Spleen (tissue), 7 donors: Measurements from ENCODE around the gene HYAL1.

Experiments used
- POLR2AphosphoS5 ChIP-seq, 3 donors: sonication (generic); formaldehyde crosslinking; IDR thresholded peaks; one replicate each; pipeline ENCODE4 v1.5.1; 2017; ENCODE audit warnings: antibody characterized with exemption in 3 of 3
- TF ChIP-seq, protein P1 (sequence below), 11 experiments: fragments of 200-600 bp in 7 of 11; fragments of 450-650 bp in 4 of 11; sonication (generic) in 4 of 11; IDR thresholded peaks in 8 of 11; conservative IDR thresholded peaks in 3 of 11; 1 replicate in 7 of 11; 2 replicates in 4 of 11; pipeline versions ENCODE4 v1.4.0 to v1.8.0; 2016 to 2021; ENCODE audit warnings: antibody characterized with exemption in 11 of 11, inconsistent platforms in 4 of 11, mild to moderate bottlenecking in 1 of 11
- donor health status: DM: no; HTN: no; CAD: no; lungs with moderate emphysema.
- donor health status: DM: no; HTN: no; CAD: no.
- donor health status: DM: no; HTN: no; CAD: no.

DNA sequence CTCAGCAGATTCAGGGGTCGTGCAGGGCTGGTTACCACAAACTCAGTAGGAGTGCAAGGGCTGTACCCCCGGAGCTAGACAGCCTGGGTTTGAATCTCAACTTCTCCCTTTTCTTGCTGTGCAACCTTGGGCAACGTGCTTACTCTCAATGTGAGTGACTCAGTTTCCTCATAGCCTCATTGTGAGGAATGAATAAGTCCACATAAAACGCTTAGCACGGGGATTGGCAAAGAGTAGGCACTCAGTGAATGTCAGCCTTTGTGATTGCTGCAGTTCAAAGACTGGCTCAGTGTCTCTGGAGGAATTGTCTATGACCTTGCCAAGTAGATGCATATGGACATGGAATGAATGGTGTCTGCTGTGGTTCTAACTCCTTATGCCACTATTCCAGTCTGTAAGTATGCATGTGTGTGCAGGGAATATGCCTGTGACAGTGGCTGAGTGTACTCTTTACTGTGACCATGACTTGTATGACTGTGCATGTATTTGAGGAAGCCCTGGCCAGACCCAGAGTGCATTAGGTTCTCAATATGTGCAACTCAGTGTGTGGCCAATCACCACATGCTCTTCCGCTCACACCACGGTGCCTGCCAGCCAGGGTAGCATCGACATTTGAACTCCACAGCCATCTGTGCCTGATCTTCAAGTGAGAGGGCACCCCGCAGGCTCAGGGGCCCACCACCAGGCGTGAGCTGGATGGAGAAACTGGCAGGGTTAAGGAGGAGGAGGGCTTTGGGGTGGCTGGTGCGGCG, 3.3 kb downstream of the HYAL1 start:
- TF ChIP-seq, protein P1, sequence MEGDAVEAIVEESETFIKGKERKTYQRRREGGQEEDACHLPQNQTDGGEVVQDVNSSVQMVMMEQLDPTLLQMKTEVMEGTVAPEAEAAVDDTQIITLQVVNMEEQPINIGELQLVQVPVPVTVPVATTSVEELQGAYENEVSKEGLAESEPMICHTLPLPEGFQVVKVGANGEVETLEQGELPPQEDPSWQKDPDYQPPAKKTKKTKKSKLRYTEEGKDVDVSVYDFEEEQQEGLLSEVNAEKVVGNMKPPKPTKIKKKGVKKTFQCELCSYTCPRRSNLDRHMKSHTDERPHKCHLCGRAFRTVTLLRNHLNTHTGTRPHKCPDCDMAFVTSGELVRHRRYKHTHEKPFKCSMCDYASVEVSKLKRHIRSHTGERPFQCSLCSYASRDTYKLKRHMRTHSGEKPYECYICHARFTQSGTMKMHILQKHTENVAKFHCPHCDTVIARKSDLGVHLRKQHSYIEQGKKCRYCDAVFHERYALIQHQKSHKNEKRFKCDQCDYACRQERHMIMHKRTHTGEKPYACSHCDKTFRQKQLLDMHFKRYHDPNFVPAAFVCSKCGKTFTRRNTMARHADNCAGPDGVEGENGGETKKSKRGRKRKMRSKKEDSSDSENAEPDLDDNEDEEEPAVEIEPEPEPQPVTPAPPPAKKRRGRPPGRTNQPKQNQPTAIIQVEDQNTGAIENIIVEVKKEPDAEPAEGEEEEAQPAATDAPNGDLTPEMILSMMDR (IDR thresholded peaks at IDR 0.05 in 8 of 11, conservative IDR thresholded peaks at IDR 0.05 in 3 of 11): peak in 1 of 11 experiments; percentile 18
- TF ChIP-seq POLR2AphosphoS5 (IDR thresholded peaks at IDR 0.05): peak in 2 of 3 donors; percentile 76
